K562 (cell line): ENCODE results near the gene IGF2R. TPM values are rescaled to one million over a fixed set of nuclear protein-coding genes. Genes with fewer than 3 reads are reported as not detected.

Source experiments
- ATAC-seq: fragments of 200-7000 bp; cut with Tn5 transposase; 3 replicates; pipeline ENCODE4 v1.9.1; 2020; ENCODE audit warnings: moderate library complexity
- BruUV-seq: library from RNA; stranded (reverse); fragments of 400-500 nt; replicated peaks from 2 replicates; lab custom pipeline; 2021; lab: Mats Ljungman, UMichigan
- CTCF ChIA-PET: fragments of 300-600 bp; formaldehyde crosslinking; extraction: SDS; loops from one replicate; lab custom pipeline; 2021; ENCODE audit warnings: low intra/inter-chr PET ratio; lab: Yijun Ruan, JAX
- POLR2A ChIA-PET: fragments of 300-600, 350-650 bp; sonication (Branson Sonifier 250); formaldehyde crosslinking; extraction: SDS; loops from one replicate; lab custom pipeline; 2021; ENCODE audit warnings: antibody characterized with exemption, inconsistent platforms; lab: Yijun Ruan, JAX
- DNase-seq, 4 experiments: peaks; one replicate each; pipeline versions ENCODE4 v3.0.0 to v3.0.0-alpha.2; 2011 to 2018; ENCODE audit warnings: low spot score in 3 of 4, mixed read lengths in 3 of 4; ENCODE audit errors: extremely low read depth in 1 of 4
- FAIRE-seq: peaks from 2 replicates; lab custom pipeline; 2011; peaks lifted over from hg19 to GRCh38; lab: Jason Lieb, UNC
- H2AFZ ChIP-seq: 2 replicates; pipeline ENCODE4 v1.6.0; 2011; ENCODE audit warnings: low read depth, low read length, control low read depth, inconsistent platforms
- H3K27ac ChIP-seq: fragments of 200-600 bp; 3 replicates; pipeline ENCODE4 v1.8.0; 2011; ENCODE audit warnings: low read depth, mild to moderate bottlenecking, control low read depth, inconsistent platforms, low read length, moderate library complexity, mixed read lengths; ENCODE audit errors: extremely low read depth
- H3K27me3 ChIP-seq, 2 experiments: fragments of 300-600 bp in 1 of 2; 2 replicates in 1 of 2; 3 replicates in 1 of 2; pipeline versions ENCODE4 v1.6.0 to v1.8.0; 2011; ENCODE audit warnings: inconsistent platforms in 2 of 2, low read length in 2 of 2, mild to moderate bottlenecking in 1 of 2, mixed read lengths in 1 of 2, moderate library complexity in 1 of 2; ENCODE audit not compliant: control insufficient read depth in 2 of 2, insufficient read depth in 2 of 2
- H3K36me3 ChIP-seq: fragments of 300-600 bp; 3 replicates; pipeline ENCODE4 v1.8.0; 2011; ENCODE audit warnings: mild to moderate bottlenecking, low read length, inconsistent platforms; ENCODE audit not compliant: control insufficient read depth, insufficient read depth
- H3K4me1 ChIP-seq, 2 experiments: fragments of 200-600 bp in 1 of 2; replicated peaks in 1 of 2; 2 replicates in 1 of 2; 3 replicates in 1 of 2; pipeline versions ENCODE4 v1.5.1 to v1.8.0; 2011; ENCODE audit warnings: inconsistent platforms in 2 of 2, low read length in 2 of 2, mild to moderate bottlenecking in 1 of 2, mixed read lengths in 1 of 2, moderate library complexity in 1 of 2; ENCODE audit not compliant: control insufficient read depth in 2 of 2, insufficient read depth in 2 of 2
- H3K4me2 ChIP-seq: 2 replicates; pipeline ENCODE4 v1.6.1; 2011; ENCODE audit warnings: low read length, control low read depth, inconsistent platforms, mixed read lengths; ENCODE audit not compliant: insufficient read depth
- H3K4me3 ChIP-seq: fragments of 200-600 bp; sonication (generic), shearing (Covaris generic); 2 replicates; pipeline ENCODE4 v1.5.1; 2016; ENCODE audit warnings: control low read depth, inconsistent platforms
- H3K79me2 ChIP-seq: fragments of 200-600 bp; 3 replicates; pipeline ENCODE4 v1.8.0; 2011; ENCODE audit warnings: low read length, inconsistent platforms; ENCODE audit not compliant: control insufficient read depth, insufficient read depth
- H3K9ac ChIP-seq, 2 experiments: 2 replicates each; pipeline versions ENCODE4 v1.6.0 to v1.6.1; 2011; ENCODE audit warnings: low read depth in 2 of 2, low read length in 2 of 2, control low read depth in 1 of 2, inconsistent platforms in 1 of 2, mild to moderate bottlenecking in 1 of 2, mixed read lengths in 1 of 2; ENCODE audit not compliant: insufficient read depth in 1 of 2
- H3K9me1 ChIP-seq: one replicate; pipeline ENCODE4 v1.6.0; 2011; ENCODE audit warnings: inconsistent platforms, mild to moderate bottlenecking, low read length, moderate library complexity; ENCODE audit not compliant: control insufficient read depth, insufficient read depth
- H3K9me3 ChIP-seq: replicated peaks from 2 replicates; pipeline ENCODE4 v1.5.1; 2011; ENCODE audit warnings: low read depth, low read length, inconsistent platforms; ENCODE audit not compliant: control insufficient read depth, insufficient read depth
- H4K20me1 ChIP-seq: replicated peaks from 2 replicates; pipeline ENCODE4 v1.6.1; 2011; ENCODE audit warnings: low read length, inconsistent platforms, mixed read lengths; ENCODE audit not compliant: control insufficient read depth, insufficient read depth
- CBX8 ChIP-seq: fragments of 200-600 bp; sonication (generic); IDR thresholded peaks from 2 replicates; pipeline ENCODE4 v1.6.1; 2012; ENCODE audit warnings: borderline replicate concordance, mixed run types, low read depth, mild to moderate bottlenecking, moderate library complexity, mixed read lengths, low read length, control low read depth, inconsistent platforms; ENCODE audit not compliant: poor library complexity, severe bottlenecking; ENCODE audit errors: extremely low read depth
- KDM5B ChIP-seq: fragments of 200-600 bp; sonication (generic); IDR thresholded peaks from 2 replicates; pipeline ENCODE4 v1.6.1; 2012; ENCODE audit warnings: low read depth, mild to moderate bottlenecking, moderate library complexity, low read length, control low read depth, inconsistent platforms; ENCODE audit not compliant: insufficient replicate concordance
- NFATC3 ChIP-seq: fragments of 450-650 bp; IDR thresholded peaks from 2 replicates; pipeline ENCODE4 v1.6.1; 2017; ENCODE audit warnings: mild to moderate bottlenecking
- OTX1 ChIP-seq: fragments of 450-650 bp; formaldehyde crosslinking; IDR thresholded peaks from 2 replicates; pipeline ENCODE4 v1.4.0; 2022; ENCODE audit warnings: mild to moderate bottlenecking
- RBM15 ChIP-seq: fragments of 200-400 bp; formaldehyde crosslinking; IDR thresholded peaks from 2 replicates; pipeline ENCODE4 v1.6.1; 2018; ENCODE audit warnings: mild to moderate bottlenecking, low read length, moderate library complexity; ENCODE audit not compliant: insufficient read depth
- SRSF3 ChIP-seq: fragments of 200-400 bp; formaldehyde crosslinking; IDR thresholded peaks from 2 replicates; pipeline ENCODE4 v1.6.1; 2016; ENCODE audit warnings: mild to moderate bottlenecking, low read length, moderate library complexity; ENCODE audit not compliant: insufficient read depth
- TGIF2 ChIP-seq: sonication (generic); formaldehyde crosslinking; IDR thresholded peaks from 2 replicates; pipeline ENCODE4 v1.8.1; 2022; ENCODE audit warnings: mild to moderate bottlenecking, missing genetic modification reagents, moderate library complexity
- ZNF586 ChIP-seq: fragments of 450-650 bp; formaldehyde crosslinking; conservative IDR thresholded peaks from 2 replicates; pipeline ENCODE4 v1.4.0; 2020; ENCODE audit warnings: mild to moderate bottlenecking, moderate library complexity
- WGBS: fragments of 100-300 bp; shearing (Covaris generic); methylation state at CpG from one replicate; pipeline ENCODE4 v1.1.6; 2016; ENCODE audit warnings: low coverage, mixed read lengths; ENCODE audit not compliant: insufficient coverage; ENCODE audit errors: missing lambda C conversion rate; 5-methylcytosine and 5-hydroxymethylcytosine counted together
- in situ Hi-C: fragments of 300-500 bp; cut with MboI; formaldehyde crosslinking; loops from 4 replicates; pipeline ENCODE4 v1.15.0; 2018; ENCODE audit warnings: inconsistent platforms, mixed read lengths
- intact Hi-C: fragments of 100-400 bp; cut with micrococcal nuclease; formaldehyde crosslinking; loops from 2 replicates; pipeline ENCODE4 v1.14.2; 2022
- polyA plus RNA-seq, 8 experiments: library from polyadenylated mRNA; depleted of rRNA in 4 of 8; stranded (reverse) in 5 of 8; unstranded in 3 of 8; fragments of >200 nt; fragmentation: Nextera tagmentation in 2 of 8; fragmentation: Illumina TruSeq in 1 of 8; extraction: Ambion mirVana in 2 of 8; extraction: Trizol in 1 of 8; gene quantifications; 2 replicates each; pipeline versions ENCODE4 v1.2.1 to v1.2.3, GENCODE V29; 2011 to 2014; ENCODE audit warnings: inconsistent platforms in 1 of 8, missing spikeins in 1 of 8
- total RNA-seq, 7 experiments: library from RNA; depleted of rRNA in 6 of 7; stranded (reverse); fragments of >200 nt in 6 of 7; fragmentation: Illumina TruSeq in 2 of 7; extraction: Trizol in 2 of 7; gene quantifications; 2 replicates each; pipeline versions ENCODE4 v1.2.1 to v1.2.3, GENCODE V29; 2011 to 2021; ENCODE audit warnings: low replicate concordance in 1 of 7
- TF ChIP-seq, protein P1 (sequence below): fragments of 450-650 bp; IDR thresholded peaks from 2 replicates; pipeline ENCODE4 v1.6.1; 2016; ENCODE audit warnings: low read depth
- TF ChIP-seq, protein P2 (sequence below), 2 experiments: IDR thresholded peaks; 2 replicates each; pipeline ENCODE4 v1.6.1; 2011; ENCODE audit warnings: borderline replicate concordance in 1 of 2, control low read depth in 1 of 2, low read depth in 1 of 2, low read length in 1 of 2, mild to moderate bottlenecking in 1 of 2, mixed read lengths in 1 of 2, moderate library complexity in 1 of 2; ENCODE audit not compliant: insufficient read depth in 1 of 2, insufficient read length in 1 of 2, poor library complexity in 1 of 2, severe bottlenecking in 1 of 2; ENCODE audit errors: extremely low read depth in 1 of 2
- TF ChIP-seq, protein P3 (sequence below): fragments of 250-450 bp; sonication (Bioruptor Pico); IDR thresholded peaks from 2 replicates; pipeline ENCODE4 v1.5.0; 2020; ENCODE audit warnings: mild to moderate bottlenecking

Gene IGF2R
- total and polyA plus RNA-seq, 9 of the 15 experiments (the other 6 are each of a cell fraction or from before 2014, with no cell fraction given) = 3.5 to 92.3 (median 34.5) TPM

- no peak for DNase-seq
- intact Hi-C loops (no loop called here), in situ Hi-C loops (no loop called here)
- 92% methylated on average over 11 of the region's 11 CpGs for WGBS
- no peak overlapping the region for H3K4me3 ChIP-seq
- peak overlapping the region in 1 of 2 experiments; percentile 29; a peak in 1 of 4 replicates for H3K9ac ChIP-seq
- BruUV-seq = no TSS peak
- no peak overlapping the region for H3K4me2 ChIP-seq
- peaks cover 98% of the 10 kb centered on the region for H3K36me3 ChIP-seq
- no peaks in the 10 kb centered on the region for H3K79me2 ChIP-seq
- no peak for FAIRE-seq
- no peaks in the 10 kb centered on the region for H3K27me3 ChIP-seq
- no peaks in the 10 kb centered on the region; a peak in 1 of 5 replicates for H3K4me1 ChIP-seq
- ChIA-PET CTCF (no interaction called here), POLR2A (no interaction called here)
- H3K27ac ChIP-seq = no peak overlapping the region
- no peak for ATAC-seq
- H3K9me3 ChIP-seq = no peaks in the 10 kb centered on the region
- H3K9me1 ChIP-seq = no peaks in the 10 kb centered on the region
- H4K20me1 ChIP-seq = no peaks in the 10 kb centered on the region
- H2AFZ ChIP-seq = no peak overlapping the region
- TF ChIP-seq OTX1 (no peak), ZNF586 (CRISPR knock-in tag) (no peak), TGIF2 (CRISPR knock-in tag) (no peak), CBX8 (no peak), KDM5B (no peak), RBM15 (no peak), SRSF3 (no peak), NFATC3 (no peak)
- TF ChIP-seq, protein P1, sequence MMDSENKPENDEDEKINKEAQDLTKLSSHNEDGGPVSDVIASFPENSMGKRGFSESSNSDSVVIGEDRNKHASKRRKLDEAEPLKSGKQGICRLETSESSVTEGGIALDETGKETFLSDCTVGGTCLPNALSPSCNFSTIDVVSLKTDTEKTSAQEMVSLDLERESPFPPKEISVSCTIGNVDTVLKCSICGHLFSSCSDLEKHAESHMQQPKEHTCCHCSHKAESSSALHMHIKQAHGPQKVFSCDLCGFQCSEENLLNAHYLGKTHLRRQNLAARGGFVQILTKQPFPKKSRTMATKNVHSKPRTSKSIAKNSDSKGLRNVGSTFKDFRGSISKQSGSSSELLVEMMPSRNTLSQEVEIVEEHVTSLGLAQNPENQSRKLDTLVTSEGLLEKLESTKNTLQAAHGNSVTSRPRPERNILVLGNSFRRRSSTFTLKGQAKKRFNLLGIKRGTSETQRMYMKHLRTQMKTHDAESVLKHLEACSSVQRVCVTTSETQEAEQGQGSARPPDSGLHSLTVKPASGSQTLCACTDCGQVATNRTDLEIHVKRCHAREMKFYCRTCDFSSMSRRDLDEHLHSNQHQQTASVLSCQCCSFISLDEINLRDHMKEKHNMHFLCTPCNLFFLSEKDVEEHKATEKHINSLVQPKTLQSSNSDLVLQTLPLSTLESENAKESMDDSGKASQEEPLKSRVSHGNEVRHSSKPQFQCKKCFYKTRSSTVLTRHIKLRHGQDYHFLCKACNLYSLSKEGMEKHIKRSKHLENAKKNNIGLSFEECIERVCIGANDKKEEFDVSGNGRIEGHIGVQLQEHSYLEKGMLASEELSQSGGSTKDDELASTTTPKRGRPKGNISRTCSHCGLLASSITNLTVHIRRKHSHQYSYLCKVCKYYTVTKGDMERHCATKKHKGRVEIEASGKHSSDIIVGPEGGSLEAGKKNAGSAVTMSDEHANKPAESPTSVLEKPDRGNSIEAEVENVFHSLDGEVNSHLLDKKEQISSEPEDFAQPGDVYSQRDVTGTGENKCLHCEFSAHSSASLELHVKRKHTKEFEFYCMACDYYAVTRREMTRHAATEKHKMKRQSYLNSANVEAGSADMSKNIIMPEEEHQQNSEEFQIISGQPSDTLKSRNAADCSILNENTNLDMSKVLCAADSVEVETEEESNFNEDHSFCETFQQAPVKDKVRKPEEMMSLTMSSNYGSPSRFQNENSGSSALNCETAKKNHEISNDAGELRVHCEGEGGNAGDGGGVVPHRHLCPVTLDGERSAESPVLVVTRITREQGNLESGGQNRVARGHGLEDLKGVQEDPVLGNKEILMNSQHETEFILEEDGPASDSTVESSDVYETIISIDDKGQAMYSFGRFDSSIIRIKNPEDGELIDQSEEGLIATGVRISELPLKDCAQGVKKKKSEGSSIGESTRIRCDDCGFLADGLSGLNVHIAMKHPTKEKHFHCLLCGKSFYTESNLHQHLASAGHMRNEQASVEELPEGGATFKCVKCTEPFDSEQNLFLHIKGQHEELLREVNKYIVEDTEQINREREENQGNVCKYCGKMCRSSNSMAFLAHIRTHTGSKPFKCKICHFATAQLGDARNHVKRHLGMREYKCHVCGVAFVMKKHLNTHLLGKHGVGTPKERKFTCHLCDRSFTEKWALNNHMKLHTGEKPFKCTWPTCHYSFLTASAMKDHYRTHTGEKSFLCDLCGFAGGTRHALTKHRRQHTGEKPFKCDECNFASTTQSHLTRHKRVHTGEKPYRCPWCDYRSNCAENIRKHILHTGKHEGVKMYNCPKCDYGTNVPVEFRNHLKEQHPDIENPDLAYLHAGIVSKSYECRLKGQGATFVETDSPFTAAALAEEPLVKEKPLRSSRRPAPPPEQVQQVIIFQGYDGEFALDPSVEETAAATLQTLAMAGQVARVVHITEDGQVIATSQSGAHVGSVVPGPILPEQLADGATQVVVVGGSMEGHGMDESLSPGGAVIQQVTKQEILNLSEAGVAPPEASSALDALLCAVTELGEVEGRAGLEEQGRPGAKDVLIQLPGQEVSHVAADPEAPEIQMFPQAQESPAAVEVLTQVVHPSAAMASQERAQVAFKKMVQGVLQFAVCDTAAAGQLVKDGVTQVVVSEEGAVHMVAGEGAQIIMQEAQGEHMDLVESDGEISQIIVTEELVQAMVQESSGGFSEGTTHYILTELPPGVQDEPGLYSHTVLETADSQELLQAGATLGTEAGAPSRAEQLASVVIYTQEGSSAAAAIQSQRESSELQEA = no peak
- TF ChIP-seq, protein P2, sequence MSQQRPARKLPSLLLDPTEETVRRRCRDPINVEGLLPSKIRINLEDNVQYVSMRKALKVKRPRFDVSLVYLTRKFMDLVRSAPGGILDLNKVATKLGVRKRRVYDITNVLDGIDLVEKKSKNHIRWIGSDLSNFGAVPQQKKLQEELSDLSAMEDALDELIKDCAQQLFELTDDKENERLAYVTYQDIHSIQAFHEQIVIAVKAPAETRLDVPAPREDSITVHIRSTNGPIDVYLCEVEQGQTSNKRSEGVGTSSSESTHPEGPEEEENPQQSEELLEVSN (IDR thresholded peaks at IDR 0.05; ENCODE audit: borderline replicate concordance in 1 of 2, extremely low read depth in 1 of 2, insufficient read depth in 1 of 2, insufficient read length in 1 of 2, low read depth in 1 of 2, low read length in 1 of 2, poor library complexity in 1 of 2, severe bottlenecking in 1 of 2) = no peak
- TF ChIP-seq, protein P3, sequence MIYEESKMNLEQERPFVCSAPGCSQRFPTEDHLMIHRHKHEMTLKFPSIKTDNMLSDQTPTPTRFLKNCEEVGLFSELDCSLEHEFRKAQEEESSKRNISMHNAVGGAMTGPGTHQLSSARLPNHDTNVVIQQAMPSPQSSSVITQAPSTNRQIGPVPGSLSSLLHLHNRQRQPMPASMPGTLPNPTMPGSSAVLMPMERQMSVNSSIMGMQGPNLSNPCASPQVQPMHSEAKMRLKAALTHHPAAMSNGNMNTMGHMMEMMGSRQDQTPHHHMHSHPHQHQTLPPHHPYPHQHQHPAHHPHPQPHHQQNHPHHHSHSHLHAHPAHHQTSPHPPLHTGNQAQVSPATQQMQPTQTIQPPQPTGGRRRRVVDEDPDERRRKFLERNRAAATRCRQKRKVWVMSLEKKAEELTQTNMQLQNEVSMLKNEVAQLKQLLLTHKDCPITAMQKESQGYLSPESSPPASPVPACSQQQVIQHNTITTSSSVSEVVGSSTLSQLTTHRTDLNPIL (CRISPR knock-in tag) = no peak
These were observed 63.0 kb downstream of the IGF2R start for GRCh38 chr6:160031871-160032270.
